Glomerular endothelial cell (primary cell): Measurements from ENCODE around the gene EEF1B2. TPM values are rescaled to one million over a fixed set of nuclear protein-coding genes. Genes with fewer than 3 reads are reported as not detected.
"Not testable (repeated sequence)": the region's sequence is repeated elsewhere in the genome, so short reads cannot be mapped to it uniquely, and the experiment has no call there.

Source experiments
- DNase-seq: peaks from one replicate; pipeline ENCODE4 v3.0.0-alpha.2; 2011; ENCODE audit warnings: low read depth, low spot score; ENCODE audit errors: extremely low read depth
- total RNA-seq: library from RNA; depleted of rRNA; stranded (reverse); fragments of >200 nt; gene quantifications from 2 replicates; pipeline ENCODE4 v1.2.3, GENCODE V29; 2015

The EEF1B2 gene
- total RNA-seq, 1 donor from 2014 or later = 290 TPM

DNA sequence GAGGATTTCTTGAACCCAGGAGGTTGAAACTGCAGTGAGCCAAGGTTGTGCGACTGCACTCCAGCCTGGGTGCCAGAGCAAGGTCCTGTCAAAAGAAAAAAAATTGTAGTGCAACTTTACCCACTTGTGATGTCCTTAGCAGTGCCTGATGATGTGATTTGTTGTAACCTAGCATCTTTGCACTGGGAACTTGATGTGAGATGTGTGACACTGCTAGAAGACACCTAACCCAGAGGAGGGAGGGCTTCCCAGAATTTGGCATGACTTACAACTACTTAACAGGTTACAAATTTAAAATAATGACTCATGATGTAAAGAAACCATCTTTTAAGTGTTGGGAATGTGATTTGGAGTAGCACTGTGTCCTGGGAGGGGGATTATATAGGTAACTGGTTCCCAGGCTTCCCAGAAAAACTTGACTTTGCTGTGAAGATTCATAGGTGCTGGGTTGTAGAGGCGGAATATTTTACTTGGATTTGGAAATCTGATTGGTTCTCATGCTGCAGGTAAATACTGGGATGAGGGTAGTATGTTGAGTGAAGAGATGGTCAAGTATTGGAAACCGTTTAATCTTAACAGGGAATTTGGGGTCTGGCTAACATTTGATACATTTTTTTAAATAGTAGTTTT is 3.7 kb downstream of the EEF1B2 start:
- DNase-seq = no peak

DNA sequence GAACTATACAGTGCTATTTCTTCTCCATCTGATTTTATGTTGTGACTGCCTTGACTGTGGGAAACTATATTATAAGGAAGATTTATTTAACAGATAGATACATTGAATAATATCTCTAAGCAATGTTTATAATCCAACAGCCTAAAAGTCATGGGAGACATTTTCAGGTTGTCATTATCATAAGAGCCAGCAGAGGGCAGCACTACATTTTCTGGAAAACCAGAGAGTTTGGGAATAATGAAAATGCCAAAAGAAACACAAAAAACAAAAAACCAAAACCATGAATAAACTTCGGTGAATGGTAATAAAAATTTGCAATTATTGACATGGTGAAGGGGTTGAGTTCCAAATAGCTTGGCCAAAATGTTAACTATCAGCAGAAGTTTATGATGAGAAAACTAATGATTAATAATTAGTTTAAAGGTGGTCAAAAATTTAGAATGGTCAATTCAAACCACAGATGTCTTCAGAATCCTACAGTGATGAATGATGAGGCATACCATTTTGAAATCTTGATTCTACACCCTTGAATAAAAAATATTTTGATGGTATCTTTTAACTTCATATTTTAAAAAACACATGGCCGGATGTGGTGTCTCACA is 4.7 kb downstream of the EEF1B2 start:
- DNase-seq = no peak

DNA sequence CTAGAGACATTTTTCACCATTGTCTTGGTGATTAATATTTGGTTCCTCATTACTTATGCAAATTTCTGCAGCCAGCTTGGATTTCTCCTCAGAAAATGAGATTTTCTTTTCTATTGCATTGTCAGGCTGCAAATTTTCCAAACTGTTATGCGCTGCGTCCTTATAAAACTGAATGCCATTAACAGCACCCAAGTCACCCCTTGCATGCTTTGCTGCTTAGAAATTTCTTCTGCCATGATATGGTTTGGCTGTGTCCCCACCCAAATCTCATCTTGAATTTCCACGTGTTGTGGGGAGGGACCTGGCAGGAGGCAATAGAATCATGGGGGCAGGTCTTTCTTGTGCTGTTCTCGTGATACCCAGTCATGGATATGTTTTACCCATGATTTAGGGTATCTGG is 8.5 kb downstream of the EEF1B2 start:
- DNase-seq = not testable (repeated sequence)

DNA sequence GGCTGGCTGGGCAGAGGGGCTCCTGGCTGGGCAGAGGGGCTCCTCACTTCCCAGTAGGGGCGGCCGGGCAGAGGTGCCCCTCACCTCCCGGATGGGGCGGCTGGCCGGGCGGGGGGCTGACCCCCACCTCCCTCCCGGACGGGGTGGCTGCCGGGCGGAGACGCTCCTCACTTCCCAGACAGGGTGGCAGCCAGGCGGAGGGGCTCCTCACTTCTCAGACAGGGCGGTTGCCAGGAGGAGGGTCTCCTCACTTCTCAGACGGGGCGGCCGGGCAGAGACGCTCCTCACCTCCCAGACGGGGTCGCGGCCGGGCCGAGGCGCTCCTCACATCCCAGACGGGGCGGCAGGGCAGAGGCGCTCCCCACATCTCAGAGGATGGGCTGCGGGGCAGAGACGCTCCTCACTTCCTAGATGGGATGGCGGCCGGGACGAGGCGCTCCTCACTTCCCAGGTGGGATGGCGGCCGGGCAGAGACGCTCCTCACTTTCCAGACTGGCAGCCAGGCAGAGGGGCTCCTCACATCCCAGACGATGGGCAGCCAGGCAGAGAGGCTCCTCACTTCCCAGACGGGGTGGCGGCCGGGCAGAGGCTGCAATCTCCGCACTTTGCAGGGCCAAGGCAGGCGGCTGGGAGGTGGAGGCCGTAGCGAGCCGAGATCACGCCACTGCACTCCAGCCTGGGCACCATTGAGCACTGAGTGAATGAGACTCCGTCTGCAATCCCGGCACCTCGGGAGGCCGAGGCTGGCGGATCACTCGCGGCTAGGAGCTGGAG is 12.1 kb downstream of the EEF1B2 start:
- not testable (repeated sequence) for DNase-seq

DNA sequence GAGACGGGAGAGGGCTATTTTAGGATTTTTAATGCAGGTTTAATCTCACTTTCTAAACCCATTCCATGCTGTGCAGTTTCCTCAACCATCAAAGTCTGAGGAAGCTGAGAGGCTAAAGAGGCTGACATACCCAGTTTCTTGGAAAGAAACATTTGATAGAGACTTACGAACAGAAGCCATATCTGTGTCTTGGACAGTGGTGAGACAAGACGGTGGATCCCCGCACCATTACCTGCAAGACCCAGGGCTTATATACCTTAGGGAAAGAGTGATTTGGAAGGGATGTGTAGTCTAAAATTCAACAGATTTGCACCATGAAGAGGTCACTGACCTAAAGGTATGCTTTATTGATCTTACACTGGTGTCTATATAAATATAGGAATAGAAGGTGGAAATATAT is 13.5 kb downstream of the EEF1B2 start:
- DNase-seq = no peak

DNA sequence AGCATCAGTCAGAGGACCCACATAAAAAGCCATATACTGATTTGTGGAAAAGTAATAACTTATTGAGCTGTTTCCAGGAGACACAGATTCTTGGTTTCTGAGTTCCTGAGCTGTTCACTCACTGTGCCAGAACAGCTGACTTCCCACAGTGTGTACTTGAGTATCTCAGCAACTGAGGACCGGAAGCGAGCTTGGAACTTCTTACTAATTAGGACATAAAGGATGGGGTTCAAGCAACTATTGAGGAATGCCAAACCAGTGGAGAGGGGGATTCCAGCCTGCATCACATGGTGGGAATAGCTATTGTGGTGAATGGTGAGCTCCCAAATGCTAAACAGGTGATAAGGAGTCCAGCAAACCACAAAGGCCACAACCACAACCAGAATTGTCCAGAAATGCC is 16.4 kb downstream of the EEF1B2 start:
- DNase-seq = no peak

DNA sequence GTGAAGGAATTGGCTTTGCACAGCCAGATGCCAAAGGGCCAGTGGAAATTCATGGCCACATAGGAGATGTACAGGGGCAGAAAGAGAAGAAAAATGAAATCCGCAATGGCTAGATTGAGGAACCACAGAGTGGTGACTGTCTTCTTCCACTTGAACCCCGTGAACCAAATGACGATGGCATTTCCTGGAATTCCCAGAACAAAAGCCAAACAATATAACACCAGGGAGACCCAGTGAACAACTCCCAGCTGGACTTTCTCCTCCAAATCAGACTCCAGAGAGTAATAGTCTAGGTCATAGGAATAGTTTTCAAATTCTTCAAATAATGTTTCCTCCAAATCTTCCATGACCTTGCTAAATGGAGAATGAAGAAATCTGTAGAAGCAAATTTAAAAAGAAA is 17.2 kb downstream of the EEF1B2 start:
- no peak for DNase-seq

DNA sequence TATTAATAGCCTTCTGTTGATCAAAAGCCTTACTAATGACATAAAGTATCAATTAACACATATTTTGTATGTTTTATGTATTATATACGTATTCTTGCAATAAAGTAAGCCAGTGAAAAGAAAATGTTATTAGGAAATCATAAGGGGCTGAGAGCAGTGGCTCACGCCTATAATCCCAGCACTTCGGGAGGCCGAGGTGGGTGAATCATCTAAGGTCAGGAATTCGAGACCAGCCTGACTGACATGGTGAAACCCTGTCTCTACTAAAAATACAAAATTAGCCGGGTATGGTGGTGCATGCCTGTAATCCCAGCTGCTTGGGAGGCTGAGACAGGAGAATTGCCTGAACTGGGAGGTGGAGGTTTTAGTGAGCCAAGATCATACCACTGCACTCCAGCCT is 21.8 kb downstream of the EEF1B2 start:
- not testable (repeated sequence) for DNase-seq

DNA sequence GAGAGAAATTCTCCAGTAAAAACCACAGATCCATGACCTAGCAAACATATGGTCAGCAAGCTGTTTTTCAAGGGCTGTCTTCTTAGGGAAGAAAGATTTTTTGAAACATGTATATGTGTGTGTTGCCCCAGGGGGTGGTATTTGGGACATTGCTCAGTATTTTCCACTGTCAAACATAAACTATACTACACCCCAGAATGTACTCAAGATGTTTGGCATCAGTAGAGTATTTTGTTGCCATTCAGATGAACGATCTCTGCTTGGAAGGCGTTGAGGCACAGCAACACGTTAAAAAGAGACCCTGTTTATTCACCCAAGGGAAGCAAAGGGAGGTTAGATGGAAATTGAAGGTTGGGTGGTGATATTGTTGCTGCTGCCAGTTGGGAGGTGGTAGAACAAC is 30.0 kb downstream of the EEF1B2 start:
- no peak for DNase-seq

DNA sequence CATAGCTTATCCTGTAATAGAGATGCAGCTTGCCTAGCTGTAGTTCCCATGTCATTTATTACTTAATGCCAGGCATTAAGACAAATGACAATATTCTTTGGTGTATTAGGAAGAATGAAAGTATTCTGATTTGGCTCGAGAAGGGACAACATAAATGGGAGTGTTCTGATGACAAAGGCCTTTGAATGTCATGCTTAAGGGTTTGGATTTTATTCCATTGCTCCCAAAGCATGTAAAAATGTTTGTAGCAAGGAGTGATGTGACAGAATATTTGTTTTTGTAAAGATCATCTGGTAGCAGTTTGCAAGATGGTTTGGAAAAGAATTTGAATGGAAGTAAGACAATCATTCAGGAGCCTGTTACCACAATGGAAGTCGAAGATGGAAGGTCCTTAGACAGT is 30.4 kb downstream of the EEF1B2 start:
- DNase-seq = no peak

DNA sequence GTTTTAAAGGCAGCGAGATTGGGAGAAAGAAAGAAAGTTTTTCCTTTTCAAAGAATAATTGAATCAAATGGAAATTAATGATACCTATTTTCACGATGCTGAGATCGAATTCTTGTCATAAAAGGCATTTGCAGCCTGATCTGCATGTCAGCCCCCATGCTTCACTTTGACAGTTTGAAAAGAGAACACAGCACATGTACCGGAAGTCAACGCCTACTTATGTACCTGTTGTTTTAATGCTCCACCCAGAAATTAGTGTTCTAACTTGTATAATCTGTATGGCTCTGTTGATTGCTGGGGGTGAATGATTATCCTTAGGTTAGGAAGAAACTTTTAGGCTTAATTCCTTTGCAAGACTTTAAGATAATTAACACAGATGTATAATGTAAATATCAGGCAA is 31.0 kb downstream of the EEF1B2 start:
- DNase-seq = no peak

DNA sequence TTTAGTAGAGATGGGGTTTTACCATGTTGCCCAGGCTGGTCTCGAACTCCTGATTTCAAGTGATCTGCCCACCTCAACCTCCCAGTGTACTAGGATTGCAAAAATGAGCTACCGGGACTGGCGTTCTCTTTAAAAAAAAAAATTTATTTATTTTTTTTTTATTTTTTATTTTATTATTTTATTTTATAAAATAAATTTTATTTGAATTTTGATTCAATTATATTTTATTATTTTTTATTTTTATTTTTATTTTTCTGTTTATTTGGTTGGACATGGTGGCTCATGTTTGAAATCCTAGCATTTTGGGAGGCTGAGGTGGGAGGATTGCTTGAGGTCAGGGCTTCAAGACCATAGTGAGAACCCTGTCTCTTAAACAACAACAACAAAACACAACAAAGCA is 32.5 kb downstream of the EEF1B2 start:
- no peak for DNase-seq

DNA sequence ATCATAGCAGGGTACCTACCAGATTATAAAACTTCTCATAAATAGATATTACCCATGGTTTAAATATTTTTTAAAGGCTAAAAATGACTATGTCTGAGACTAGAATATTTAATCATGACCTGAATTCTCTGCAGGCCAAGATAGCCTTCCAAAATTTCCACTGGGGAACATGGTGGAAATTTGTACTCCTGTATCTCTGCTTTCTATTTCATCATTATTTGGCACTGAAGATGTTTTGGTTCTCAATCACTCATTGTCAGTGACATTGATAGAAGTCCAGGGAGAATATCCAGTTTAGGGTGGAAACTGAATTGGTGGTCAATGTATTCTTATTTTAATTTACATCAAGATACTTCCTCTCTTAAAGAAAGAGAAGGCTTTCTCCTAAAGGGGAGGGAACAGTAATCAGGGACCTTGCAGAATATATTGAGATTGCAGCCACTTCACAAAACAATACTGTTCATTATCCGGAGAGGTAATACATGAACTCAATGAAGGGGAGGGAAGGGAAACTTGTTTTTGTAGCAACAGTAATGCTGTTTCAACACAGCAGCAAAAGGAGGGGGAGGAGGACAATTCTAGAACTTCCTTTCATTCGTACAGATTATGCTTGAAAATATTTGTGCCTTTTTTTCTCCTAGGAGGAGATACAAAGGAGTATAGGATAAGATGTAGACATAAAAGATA is 34.1 kb downstream of the EEF1B2 start:
- DNase-seq = no peak

DNA sequence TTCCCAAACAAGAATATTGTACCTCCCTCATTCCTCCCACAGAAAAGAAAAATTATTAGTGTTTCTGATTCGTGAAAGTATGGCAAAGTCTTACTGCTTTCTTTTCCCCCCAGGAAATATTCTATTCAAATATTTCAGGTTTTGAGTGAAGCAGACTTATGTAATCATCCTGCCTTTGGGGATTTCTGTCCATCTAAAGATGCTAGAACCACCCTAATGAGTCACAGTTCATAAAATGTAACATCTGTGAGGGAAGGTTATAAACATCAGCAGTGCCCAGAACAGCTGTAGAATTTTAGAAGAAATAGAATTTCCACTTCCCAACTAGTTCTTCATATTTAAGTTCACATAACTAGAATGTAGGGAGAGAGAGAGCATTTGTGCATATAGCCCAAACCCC is 39.0 kb downstream of the EEF1B2 start:
- no peak for DNase-seq

DNA sequence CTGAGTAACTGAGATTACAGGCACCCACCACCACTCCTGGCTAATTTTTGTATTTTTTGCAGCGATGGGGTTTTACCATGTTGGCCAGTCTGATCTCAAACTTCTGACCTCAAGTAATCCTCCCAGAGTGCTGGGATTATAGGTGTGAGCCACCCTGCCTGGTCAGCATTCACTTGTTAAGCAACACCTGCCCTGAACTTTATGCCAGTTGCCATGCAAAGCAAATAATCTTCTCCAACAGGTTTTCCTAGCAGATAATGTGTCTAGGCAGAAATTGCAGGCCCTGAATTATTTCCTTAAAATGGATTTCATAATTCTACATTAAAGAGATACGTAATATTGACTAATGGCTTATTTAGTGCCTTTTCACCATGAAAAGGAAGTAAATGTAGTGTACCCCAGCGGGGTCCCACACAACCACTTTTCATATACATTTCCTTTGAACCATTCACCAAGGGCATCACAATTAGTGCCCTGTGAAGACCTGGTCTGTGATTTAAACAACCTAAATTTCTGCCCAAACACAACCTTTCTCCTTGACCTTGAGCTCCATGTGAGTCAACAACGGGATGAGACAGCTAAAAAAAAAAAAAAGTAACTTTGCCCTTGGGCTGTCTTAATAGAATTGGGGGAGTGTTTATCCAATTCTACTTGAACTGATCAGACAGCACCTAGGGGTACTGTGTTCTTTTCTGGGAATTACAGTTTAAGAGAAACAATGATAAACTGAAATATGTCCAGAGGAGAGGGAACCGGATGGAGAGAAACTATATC is 41.6 kb downstream of the EEF1B2 start:
- no peak for DNase-seq

DNA sequence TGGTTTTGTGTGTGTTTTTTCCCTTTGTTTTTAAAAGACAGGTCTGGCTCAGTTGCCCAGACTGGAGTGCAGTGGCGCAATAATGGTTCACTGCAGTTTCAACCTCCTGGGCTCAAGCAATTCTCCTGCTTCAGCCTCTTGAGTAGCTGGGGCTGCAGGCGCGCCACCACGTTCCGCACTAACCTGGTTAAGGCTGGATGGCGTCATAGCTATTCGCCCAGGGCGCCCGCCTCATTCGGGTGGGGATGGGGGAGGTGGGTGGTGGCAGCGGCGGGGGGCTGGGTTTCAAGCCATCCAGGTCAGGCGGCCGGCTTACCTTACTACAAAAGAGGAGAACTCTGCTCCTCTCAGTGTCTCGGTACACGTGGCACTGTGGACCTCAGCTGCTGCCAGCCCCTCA is 42.8 kb downstream of the EEF1B2 start:
- no peak for DNase-seq

DNA sequence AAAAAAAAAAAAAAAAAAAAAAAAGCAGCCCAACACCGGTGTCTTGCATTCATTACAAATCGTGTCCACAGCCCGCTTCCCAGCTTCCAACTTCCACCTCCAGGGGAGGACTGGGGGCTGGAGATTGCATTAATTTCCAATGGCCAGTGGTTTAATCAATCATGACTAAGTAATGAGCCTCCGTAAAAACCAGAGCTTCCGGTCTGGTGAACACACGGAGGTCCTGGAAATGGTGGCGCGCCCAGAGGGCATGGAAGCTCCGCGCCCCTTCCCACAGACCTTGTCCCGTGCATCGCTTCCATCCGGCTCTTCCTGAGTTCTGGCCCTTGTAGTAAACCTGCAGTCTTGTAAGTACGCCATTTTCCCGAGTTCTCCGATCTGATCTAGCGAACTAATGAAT is 43.6 kb downstream of the EEF1B2 start:
- no peak for DNase-seq

DNA sequence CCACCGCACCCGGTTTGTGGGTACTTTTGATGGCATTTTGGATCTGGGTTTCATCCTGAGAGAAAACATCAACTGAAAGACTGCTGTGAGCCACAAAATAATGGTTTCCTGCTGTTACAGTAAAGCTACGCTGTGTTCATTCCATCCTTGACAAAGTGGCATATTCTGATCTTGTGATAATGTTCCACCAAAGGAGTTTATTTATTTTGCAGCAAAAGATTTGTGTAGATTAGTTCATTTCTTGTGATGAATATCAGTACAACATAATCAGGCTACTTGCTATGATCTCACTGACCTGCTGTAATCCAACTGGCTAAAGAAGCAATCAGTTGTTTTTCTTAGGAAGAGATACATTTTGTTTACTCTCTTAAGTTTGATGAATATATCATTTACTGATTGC is 45.0 kb downstream of the EEF1B2 start:
- DNase-seq = no peak

DNA sequence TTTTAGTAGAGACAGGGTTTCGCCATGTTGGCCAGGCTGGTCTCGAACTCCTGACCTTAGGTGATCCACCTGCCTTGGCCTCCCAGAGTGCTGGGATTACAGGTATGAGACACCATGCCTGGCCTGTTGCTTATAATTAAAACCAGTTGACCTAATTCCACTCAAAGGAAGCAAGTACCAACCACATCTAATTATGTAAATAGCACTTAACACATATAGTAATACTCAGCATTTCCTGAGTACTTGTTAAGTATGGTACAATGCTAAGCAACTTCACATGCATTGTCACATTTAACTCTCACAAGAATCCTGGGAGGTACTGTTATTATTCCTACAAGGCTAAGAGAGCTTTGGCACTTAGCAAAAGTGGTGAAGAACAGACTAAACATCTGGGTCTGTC is 47.6 kb downstream of the EEF1B2 start:
- not testable (repeated sequence) for DNase-seq

DNA sequence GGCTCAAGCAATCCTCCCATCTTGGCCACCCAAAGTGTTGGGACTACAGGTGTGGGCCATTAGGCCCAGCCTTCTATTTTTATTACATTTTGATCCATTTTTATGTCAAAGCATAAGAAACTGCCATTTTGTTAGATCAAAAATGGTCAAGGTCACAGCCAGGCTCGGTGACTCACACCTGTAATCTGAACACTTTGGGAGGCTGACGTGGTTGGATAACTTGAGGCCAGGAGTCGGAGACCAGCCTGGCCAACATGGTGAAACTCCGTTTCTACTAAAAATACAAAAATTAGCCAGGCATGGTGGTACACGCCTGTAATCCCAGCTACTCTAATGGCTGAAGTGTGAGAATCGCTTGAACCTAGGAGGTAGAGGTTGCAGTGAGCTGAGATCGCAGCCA is 49.2 kb downstream of the EEF1B2 start:
- DNase-seq = no peak
